ENCODE measurements around the gene C19orf47.

C19orf47 gene

DNA sequence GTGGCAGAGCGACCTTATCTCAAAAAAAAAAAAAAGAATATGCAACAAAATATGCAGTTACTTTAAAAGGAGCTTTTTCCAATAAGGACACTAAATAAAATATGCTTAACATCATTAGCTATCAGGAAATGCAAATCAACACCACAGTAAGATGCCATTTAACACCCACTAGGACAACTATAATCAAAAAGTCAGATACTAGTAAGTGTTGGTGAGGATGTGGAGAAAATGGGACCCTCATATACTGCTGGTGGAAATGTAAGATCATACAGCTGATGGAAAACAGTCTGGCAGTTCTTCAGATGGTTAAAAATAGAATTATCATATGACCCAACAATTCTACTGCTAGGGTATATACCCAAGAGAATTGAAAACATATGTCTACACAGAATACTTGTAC lies 38.5 kb downstream of the C19orf47 start:
- no peak overlapping the region for H3K4me3 ChIP-seq (ENCODE audit: low read depth in 1 of 2, low read length in 2 of 2)
- no peaks in the 10 kb centered on the region for H3K9me3 ChIP-seq (ENCODE audit: control insufficient read depth in 1 of 2, low read length in 2 of 2)
- H3K27me3 ChIP-seq (ENCODE audit: low read depth, low read length): no peaks in the 10 kb centered on the region
- H3K36me3 ChIP-seq (ENCODE audit: control insufficient read depth in 1 of 2, insufficient read depth in 2 of 2, low read length in 2 of 2): no peaks in the 10 kb centered on the region
- no peak overlapping the region for H3K27ac ChIP-seq (ENCODE audit: low read length)
- no peaks in the 10 kb centered on the region for H3K4me1 ChIP-seq (ENCODE audit: control insufficient read depth in 1 of 2, insufficient read depth in 2 of 2, low read length in 2 of 2)

DNA sequence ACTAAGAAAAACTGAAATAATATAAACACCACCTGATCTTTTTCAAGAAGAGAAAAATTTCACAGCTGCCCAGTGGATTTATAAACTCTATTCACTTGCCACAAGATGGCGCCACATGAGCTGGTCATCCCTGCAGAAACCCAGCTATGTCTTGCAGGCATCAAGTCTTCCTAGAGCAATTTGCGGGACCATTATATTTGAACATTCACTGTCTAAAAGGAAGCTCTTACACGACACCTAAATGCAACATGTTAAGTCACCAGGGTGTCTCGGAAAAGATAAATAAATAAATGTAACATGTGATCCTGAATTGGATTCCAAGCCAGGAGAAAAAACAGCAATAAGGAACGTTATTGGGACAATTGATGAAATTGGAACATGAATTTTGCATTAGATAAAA lies 42.8 kb downstream of the C19orf47 start:
- H3K27me3 ChIP-seq (ENCODE audit: low read depth, low read length): no peaks in the 10 kb centered on the region
- no peaks in the 10 kb centered on the region for H3K9me3 ChIP-seq (ENCODE audit: control insufficient read depth in 1 of 2, low read length in 2 of 2)
- H3K36me3 ChIP-seq (ENCODE audit: control insufficient read depth in 1 of 2, insufficient read depth in 2 of 2, low read length in 2 of 2): no peaks in the 10 kb centered on the region
- no peak overlapping the region for H3K4me3 ChIP-seq (ENCODE audit: low read depth in 1 of 2, low read length in 2 of 2)
- no peak overlapping the region for H3K27ac ChIP-seq (ENCODE audit: low read length)
- H3K4me1 ChIP-seq (ENCODE audit: control insufficient read depth in 1 of 2, insufficient read depth in 2 of 2, low read length in 2 of 2): no peaks in the 10 kb centered on the region

DNA sequence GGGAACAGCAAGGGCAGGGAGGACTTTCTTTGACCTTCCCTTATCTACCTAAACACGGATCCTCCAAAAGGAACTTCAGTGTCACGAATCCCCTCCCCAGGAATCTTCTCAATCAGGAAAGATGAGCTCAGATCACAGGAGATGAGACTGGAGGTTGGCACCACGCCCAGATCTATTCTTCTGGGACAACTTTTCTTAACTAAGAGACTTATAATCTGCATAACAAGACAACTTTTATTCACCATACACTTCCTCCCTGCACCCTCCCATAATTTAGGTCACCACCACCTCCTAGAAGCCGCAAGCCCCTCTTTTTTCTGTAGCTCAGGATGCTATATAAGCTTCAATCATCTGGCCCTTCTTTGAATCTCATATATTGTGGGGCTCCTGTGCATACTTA lies 43.9 kb downstream of the C19orf47 start:
- Histone ChIP-seq H3K4me1 (ENCODE audit: control insufficient read depth in 1 of 2, insufficient read depth in 2 of 2, low read length in 2 of 2) (no peaks in the 10 kb centered on the region), H3K36me3 (ENCODE audit: control insufficient read depth in 1 of 2, insufficient read depth in 2 of 2, low read length in 2 of 2) (no peaks in the 10 kb centered on the region), H3K27ac (ENCODE audit: low read length) (no peak overlapping the region), H3K4me3 (ENCODE audit: low read depth in 1 of 2, low read length in 2 of 2) (no peak overlapping the region), H3K9me3 (ENCODE audit: control insufficient read depth in 1 of 2, low read length in 2 of 2) (no peaks in the 10 kb centered on the region), H3K27me3 (ENCODE audit: low read depth, low read length) (no peaks in the 10 kb centered on the region)

DNA sequence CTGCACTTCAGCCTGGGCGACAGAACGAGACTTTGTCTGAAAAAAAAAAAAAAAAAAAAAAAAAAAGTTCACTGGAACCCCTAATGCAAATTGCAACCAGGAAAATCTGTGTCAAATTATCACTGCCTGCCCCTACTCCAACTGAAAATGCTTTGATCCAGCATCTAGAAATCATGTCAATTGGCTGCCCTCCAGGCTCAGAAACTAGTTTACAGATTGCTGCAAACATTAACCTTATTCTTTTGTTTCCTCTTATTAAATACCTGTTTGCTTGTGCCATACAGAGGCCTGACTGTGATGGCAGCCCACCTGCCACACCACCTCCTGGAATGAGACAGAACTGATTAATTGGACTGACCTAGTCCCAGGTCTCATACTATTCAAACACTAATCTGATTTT lies 44.4 kb downstream of the C19orf47 start:
- H3K4me3 ChIP-seq (ENCODE audit: low read depth in 1 of 2, low read length in 2 of 2): no peak overlapping the region
- H3K4me1 ChIP-seq (ENCODE audit: control insufficient read depth in 1 of 2, insufficient read depth in 2 of 2, low read length in 2 of 2): no peaks in the 10 kb centered on the region
- no peaks in the 10 kb centered on the region for H3K9me3 ChIP-seq (ENCODE audit: control insufficient read depth in 1 of 2, low read length in 2 of 2)
- H3K27me3 ChIP-seq (ENCODE audit: low read depth, low read length): no peaks in the 10 kb centered on the region
- no peak overlapping the region for H3K27ac ChIP-seq (ENCODE audit: low read length)
- H3K36me3 ChIP-seq (ENCODE audit: control insufficient read depth in 1 of 2, insufficient read depth in 2 of 2, low read length in 2 of 2): no peaks in the 10 kb centered on the region

DNA sequence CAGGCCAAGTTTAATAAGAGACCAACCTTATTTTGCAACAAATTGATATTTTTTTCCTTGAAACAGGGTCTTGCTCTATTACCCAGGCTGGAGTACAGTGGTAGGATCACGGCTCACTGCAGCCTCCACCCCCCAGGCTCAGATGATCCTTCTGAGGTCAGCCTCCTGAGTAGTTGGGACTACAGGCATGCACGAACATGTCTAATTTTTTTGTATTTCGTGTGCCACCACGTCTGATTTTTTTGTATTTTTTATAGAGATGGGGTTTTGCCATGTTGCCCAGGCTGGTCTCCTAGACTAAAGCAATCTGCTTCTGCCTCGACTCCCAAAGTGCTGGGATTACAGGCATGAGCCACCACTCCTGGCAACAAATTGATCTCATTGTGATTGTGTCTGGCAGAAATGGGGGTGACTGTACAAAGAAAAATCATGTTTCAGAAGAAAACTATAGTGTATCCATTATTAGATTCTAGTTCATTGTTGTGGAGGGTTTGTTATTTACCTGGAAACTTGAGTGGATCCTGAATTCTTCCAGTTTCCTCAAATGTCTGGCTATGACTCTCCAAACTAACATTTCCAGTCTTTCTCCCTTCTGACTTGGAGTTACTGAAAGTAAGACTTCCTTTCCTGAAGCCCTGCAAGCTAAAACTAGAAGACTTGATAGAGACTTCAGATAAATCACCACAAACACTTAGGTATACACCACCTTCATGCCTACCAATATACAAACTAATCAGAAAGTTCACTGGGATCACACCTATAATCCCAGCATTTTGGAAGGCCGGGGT lies 45.8 kb downstream of the C19orf47 start:
- Histone ChIP-seq H3K4me1 (ENCODE audit: control insufficient read depth in 1 of 2, insufficient read depth in 2 of 2, low read length in 2 of 2) (no peaks in the 10 kb centered on the region), H3K9me3 (ENCODE audit: control insufficient read depth in 1 of 2, low read length in 2 of 2) (no peaks in the 10 kb centered on the region), H3K27ac (ENCODE audit: low read length) (no peak overlapping the region), H3K36me3 (ENCODE audit: control insufficient read depth in 1 of 2, insufficient read depth in 2 of 2, low read length in 2 of 2) (no peaks in the 10 kb centered on the region), H3K27me3 (ENCODE audit: low read depth, low read length) (no peaks in the 10 kb centered on the region), H3K4me3 (ENCODE audit: low read depth in 1 of 2, low read length in 2 of 2) (no peak overlapping the region)

DNA sequence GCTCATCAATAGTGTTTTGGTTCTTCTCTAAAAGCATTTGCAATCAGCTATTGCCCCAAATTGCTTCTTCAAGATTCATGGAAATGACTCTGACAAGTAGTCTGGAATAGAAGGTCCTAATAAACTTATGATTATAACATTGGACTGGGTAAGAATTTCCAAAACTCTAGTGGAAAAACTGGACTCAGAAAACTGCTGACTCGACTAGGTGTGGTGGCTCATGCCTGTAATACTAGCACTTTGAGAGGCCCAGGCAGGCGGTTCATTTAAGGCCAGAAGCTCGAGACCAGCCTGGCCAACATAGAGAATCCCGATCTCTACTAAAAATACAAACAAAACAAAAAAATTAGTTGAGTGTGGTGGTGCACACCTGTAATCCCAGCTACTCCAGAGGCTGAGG lies 47.5 kb downstream of the C19orf47 start:
- Histone ChIP-seq H3K9me3 (ENCODE audit: control insufficient read depth in 1 of 2, low read length in 2 of 2) (no peaks in the 10 kb centered on the region), H3K4me1 (ENCODE audit: control insufficient read depth in 1 of 2, insufficient read depth in 2 of 2, low read length in 2 of 2) (no peaks in the 10 kb centered on the region), H3K27ac (ENCODE audit: low read length) (no peak overlapping the region), H3K27me3 (ENCODE audit: low read depth, low read length) (no peaks in the 10 kb centered on the region), H3K36me3 (ENCODE audit: control insufficient read depth in 1 of 2, insufficient read depth in 2 of 2, low read length in 2 of 2) (no peaks in the 10 kb centered on the region), H3K4me3 (ENCODE audit: low read depth in 1 of 2, low read length in 2 of 2) (no peak overlapping the region)

DNA sequence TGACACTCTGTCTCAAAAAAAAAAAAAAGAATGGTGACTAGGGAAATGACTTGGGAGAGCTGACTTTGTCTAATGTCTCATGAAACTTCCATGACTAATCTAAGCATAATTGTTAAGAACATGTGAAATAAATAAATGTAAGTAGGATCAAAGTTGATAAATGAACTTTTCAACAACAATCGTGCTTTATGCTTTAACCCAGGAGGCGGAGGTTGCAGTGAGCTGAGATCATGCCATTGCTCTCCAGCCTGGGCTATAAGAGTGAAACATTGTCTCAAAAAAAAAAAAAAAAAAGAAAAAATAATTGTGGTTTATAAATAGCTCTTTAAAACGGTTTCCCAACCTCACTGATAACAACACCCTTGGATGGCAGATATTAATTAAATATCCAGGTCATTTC lies 50.2 kb downstream of the C19orf47 start:
- Histone ChIP-seq H3K9me3 (ENCODE audit: control insufficient read depth in 1 of 2, low read length in 2 of 2) (no peaks in the 10 kb centered on the region), H3K27me3 (ENCODE audit: low read depth, low read length) (no peaks in the 10 kb centered on the region), H3K36me3 (ENCODE audit: control insufficient read depth in 1 of 2, insufficient read depth in 2 of 2, low read length in 2 of 2) (no peaks in the 10 kb centered on the region), H3K27ac (ENCODE audit: low read length) (no peak overlapping the region), H3K4me3 (ENCODE audit: low read depth in 1 of 2, low read length in 2 of 2) (no peak overlapping the region), H3K4me1 (ENCODE audit: control insufficient read depth in 1 of 2, insufficient read depth in 2 of 2, low read length in 2 of 2) (no peaks in the 10 kb centered on the region)

DNA sequence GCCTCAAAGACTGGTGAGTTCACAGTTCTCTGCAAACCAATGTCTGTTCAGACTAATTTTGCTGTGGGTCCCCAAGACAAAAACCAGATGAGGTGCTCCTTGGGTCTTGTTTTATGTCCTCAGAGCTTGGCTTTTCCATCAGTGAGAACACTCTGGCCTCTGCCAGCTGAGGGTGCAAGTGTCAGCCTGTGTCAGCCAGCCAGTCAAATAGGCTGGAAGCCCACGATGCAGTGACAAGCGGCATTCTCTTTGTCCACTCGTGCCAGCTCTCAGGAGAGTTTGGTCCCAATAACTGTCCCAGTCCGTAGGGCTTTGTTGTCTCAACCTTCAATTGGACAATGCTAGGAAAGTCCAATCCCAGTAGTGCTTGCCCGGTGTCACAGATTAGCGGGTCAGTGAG lies 53.6 kb downstream of the C19orf47 start:
- H3K4me1 ChIP-seq (ENCODE audit: control insufficient read depth in 1 of 2, insufficient read depth in 2 of 2, low read length in 2 of 2): no peaks in the 10 kb centered on the region
- H3K4me3 ChIP-seq (ENCODE audit: low read depth in 1 of 2, low read length in 2 of 2): no peak overlapping the region
- no peaks in the 10 kb centered on the region for H3K9me3 ChIP-seq (ENCODE audit: control insufficient read depth in 1 of 2, low read length in 2 of 2)
- no peaks in the 10 kb centered on the region for H3K36me3 ChIP-seq (ENCODE audit: control insufficient read depth in 1 of 2, insufficient read depth in 2 of 2, low read length in 2 of 2)
- H3K27me3 ChIP-seq (ENCODE audit: low read depth, low read length): no peaks in the 10 kb centered on the region
- no peak overlapping the region for H3K27ac ChIP-seq (ENCODE audit: low read length)

DNA sequence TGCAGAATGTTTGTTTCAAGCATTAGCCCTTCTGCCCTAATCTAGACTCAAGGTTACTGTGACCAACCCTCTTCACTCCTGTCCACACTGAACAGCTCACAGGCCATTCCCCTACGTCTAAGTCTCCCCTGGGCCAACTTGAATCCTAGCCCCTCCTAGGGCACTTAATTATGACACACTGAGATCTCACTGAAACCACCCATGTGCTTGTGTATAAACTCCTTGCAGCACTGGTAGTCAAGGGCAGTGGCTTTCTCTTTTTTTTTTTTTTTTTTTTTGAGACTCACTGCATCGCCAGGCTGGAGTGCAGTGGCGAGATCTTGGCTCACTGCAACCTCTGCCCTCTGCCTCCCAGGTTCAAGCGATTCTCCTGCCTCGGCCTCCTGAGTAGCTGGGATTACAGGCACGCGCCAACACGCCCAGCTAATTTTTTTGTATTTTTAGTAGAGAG lies 61.2 kb downstream of the C19orf47 start:
- H3K4me3 ChIP-seq (ENCODE audit: low read depth in 1 of 2, low read length in 2 of 2): no peak overlapping the region
- peaks cover 12 to 21% of the 10 kb centered on the region in 2 donors for H3K4me1 ChIP-seq (ENCODE audit: control insufficient read depth in 1 of 2, insufficient read depth in 2 of 2, low read length in 2 of 2)
- H3K36me3 ChIP-seq (ENCODE audit: control insufficient read depth in 1 of 2, insufficient read depth in 2 of 2, low read length in 2 of 2): peaks cover 0 to 3% of the 10 kb centered on the region in 2 donors
- H3K27me3 ChIP-seq (ENCODE audit: low read depth, low read length): no peaks in the 10 kb centered on the region
- H3K9me3 ChIP-seq (ENCODE audit: control insufficient read depth in 1 of 2, low read length in 2 of 2): no peaks in the 10 kb centered on the region
- H3K27ac ChIP-seq (ENCODE audit: low read length): no peak overlapping the region

DNA sequence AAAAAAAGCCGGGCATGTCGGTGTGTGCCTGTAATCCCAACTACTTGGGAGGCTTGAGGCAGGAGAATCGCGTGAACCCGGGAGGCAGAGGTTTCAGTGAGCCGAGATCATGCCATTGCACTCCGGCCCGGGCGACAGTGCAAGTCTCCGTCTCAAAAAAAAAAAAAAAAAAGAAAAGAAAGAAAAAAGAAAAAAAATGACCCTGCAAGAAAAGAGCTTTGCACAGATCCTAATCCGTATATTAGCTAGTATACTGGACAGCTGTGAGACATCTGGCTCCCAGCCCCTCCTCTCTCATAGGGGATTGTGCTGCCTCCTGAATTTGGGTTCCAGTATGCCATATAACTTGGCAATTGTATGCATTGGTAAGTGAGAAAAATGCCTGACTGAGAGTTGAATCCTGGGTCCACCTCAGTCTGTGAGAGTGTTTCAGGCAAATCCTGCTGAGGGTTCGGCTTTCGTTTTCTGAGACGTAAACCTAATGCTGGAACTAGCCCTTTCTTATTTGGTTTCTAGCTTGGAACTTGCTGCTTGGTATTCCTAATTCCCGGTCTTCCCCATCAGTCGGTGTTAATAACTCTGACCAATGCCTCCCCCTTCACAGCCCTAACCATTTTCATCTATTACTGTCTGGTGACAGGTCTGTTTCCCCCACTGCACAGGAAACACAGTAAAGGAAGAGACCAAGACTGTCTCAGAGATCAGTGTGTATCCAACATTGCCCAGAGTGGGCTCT lies 61.8 kb downstream of the C19orf47 start:
- Histone ChIP-seq H3K9me3 (ENCODE audit: control insufficient read depth in 1 of 2, low read length in 2 of 2) (no peaks in the 10 kb centered on the region), H3K27ac (ENCODE audit: low read length) (no peak overlapping the region), H3K4me3 (ENCODE audit: low read depth in 1 of 2, low read length in 2 of 2) (peak overlapping the region; percentile 54 to 71)

DNA sequence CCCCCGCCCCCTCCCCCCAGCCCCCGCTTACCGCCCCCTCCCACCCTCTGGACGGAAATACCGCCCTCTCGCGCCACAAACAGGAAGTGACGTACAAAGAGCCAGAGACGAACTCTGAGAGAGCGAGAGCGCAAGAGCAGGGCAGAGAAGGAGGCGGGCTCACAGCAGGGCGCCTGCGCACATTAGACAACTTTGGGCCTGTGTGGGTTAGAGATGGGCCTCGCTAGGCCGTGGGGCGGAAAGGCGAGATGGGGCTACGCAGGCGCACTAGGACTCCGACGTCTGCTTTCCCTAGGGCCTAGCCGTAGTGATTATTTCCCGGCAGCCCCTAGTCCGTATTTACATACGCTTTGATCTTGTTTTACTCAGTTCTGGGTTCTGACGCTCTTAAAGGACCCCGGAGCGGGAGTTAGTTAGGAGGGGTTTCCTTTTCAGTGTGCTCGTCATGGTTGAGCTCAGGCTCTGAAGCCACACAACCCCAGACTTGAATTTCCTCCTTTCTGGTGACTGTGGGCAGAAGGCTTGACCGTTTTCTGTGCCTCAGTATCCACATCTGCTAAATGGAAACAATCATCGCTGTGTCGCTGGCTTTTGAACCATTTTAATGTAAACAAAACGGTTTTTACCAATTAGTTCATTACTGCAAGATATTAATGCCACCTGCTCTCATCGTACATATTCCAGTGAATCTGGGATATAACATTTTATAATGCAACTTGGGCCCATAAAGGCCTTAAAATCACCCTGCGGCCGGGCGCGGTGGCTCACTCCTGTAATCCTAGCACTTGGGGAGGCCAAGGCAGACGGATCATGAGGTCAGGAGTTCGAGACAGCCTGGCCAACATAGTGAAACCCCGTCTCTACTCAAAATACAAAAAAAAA lies 62.6 kb downstream of the C19orf47 start:
- H3K27ac ChIP-seq (ENCODE audit: low read length): peak overlapping the region; percentile 97
- H3K27me3 ChIP-seq (ENCODE audit: low read depth, low read length): no peaks in the 10 kb centered on the region
- no peaks in the 10 kb centered on the region for H3K9me3 ChIP-seq (ENCODE audit: control insufficient read depth in 1 of 2, low read length in 2 of 2)
- peaks cover 0 to 3% of the 10 kb centered on the region in 2 donors for H3K36me3 ChIP-seq (ENCODE audit: control insufficient read depth in 1 of 2, insufficient read depth in 2 of 2, low read length in 2 of 2)
- H3K4me1 ChIP-seq (ENCODE audit: control insufficient read depth in 1 of 2, insufficient read depth in 2 of 2, low read length in 2 of 2): peaks cover 16 to 33% of the 10 kb centered on the region in 2 donors
- H3K4me3 ChIP-seq (ENCODE audit: low read depth in 1 of 2, low read length in 2 of 2): peak overlapping the region; percentile 71

More for the DNA sequence above, 61.8 kb downstream of the C19orf47 start:
- Histone ChIP-seq H3K27me3 (ENCODE audit: low read depth, low read length) (no peaks in the 10 kb centered on the region), H3K36me3 (ENCODE audit: control insufficient read depth in 1 of 2, insufficient read depth in 2 of 2, low read length in 2 of 2) (peaks cover 0 to 3% of the 10 kb centered on the region in 2 donors), H3K4me1 (ENCODE audit: control insufficient read depth in 1 of 2, insufficient read depth in 2 of 2, low read length in 2 of 2) (peaks cover 12 to 25% of the 10 kb centered on the region in 2 donors)

Measured in muscle layer of duodenum (tissue), 2 donors.